ENCODE data around the gene GATAD2A.

DNA sequence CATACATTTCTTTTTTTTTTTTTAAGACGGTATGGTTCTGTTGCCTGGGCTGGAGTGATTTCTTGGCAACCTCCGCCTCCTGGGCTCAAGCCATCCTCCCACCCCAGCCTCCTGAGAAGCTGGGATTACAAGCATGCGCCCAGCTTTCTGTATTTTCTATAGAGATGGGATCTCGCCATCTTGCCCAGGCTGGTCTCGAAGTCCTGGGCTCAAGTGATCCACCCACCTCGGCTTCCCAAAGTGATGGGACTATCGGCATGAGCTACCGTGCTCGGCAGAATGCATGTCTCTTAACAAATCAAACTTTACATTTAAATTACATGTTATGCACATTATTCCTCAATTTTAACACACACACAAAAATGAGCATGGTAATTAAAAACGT lies 111.8 kb downstream of the GATAD2A start:
- TF ChIP-seq CTCF (IDR thresholded peaks at IDR 0.05) (no peak), POLR2A (IDR thresholded peaks at IDR 0.05; ENCODE audit: low read depth) (no peak), POLR2AphosphoS5 (IDR thresholded peaks at IDR 0.05) (no peak)

Measured in esophagus muscularis mucosa (tissue), 3 donors.